Ovary (tissue), 3 donors: ENCODE data around the gene C19orf73.

Experiments used
- CTCF ChIP-seq, 3 donors: fragments of 450-650 bp in 2 of 3; fragments of 200-600 bp in 1 of 3; IDR thresholded peaks; one replicate each; pipeline versions ENCODE4 v1.5.1 to v1.8.0; 2016 to 2022; ENCODE audit warnings: antibody characterized with exemption in 3 of 3, mild to moderate bottlenecking in 1 of 3
- EP300 ChIP-seq: sonication (generic); formaldehyde crosslinking; IDR thresholded peaks from one replicate; pipeline ENCODE4 v1.6.1; 2017; ENCODE audit warnings: antibody characterized with exemption
- POLR2A ChIP-seq: fragments of 450-650 bp; IDR thresholded peaks from one replicate; pipeline ENCODE4 v1.6.1; 2017; ENCODE audit warnings: antibody characterized with exemption, mild to moderate bottlenecking, moderate library complexity
- donor health status: DM: no; HTN: no; CAD: no.

GRCh38 chr19:49069026-49069425 is 49.9 kb downstream of the C19orf73 start:
- TF ChIP-seq EP300 (no peak), POLR2A (no peak), CTCF (IDR thresholded peaks at IDR 0.05) (no peak)
